Muscle layer of colon (tissue), 2 donors: ENCODE data around the gene UNK.
A peak's percentile ranks its signal among the peaks of the same experiment; 100 is the strongest.
"Not testable (repeated sequence)": the region's sequence is repeated elsewhere in the genome, so short reads cannot be mapped to it uniquely, and the experiment has no call there.

ENCODE experiments used
- H3K27ac ChIP-seq: one replicate; pipeline ENCODE4 v1.7.0; 2013; ENCODE audit warnings: low read depth, mild to moderate bottlenecking, low read length, moderate library complexity
- H3K27me3 ChIP-seq, 2 donors: one replicate each; pipeline ENCODE4 v1.7.0; 2013; ENCODE audit warnings: low read length in 2 of 2, mild to moderate bottlenecking in 2 of 2; ENCODE audit not compliant: insufficient read depth in 2 of 2, control insufficient read depth in 1 of 2
- H3K36me3 ChIP-seq: one replicate; pipeline ENCODE4 v1.7.0; 2013; ENCODE audit warnings: mild to moderate bottlenecking, low read length; ENCODE audit not compliant: insufficient read depth
- H3K4me1 ChIP-seq: one replicate; pipeline ENCODE4 v1.7.0; 2013; ENCODE audit warnings: mild to moderate bottlenecking, low read length; ENCODE audit not compliant: insufficient read depth
- H3K4me3 ChIP-seq, 2 donors: one replicate each; pipeline ENCODE4 v1.7.0; 2013; ENCODE audit warnings: low read length in 2 of 2, low read depth in 1 of 2, mild to moderate bottlenecking in 1 of 2, moderate library complexity in 1 of 2
- H3K9ac ChIP-seq: one replicate; pipeline ENCODE4 v1.7.0; 2013; ENCODE audit warnings: low read length
- H3K9me3 ChIP-seq: one replicate; pipeline ENCODE4 v1.7.0; 2013; ENCODE audit warnings: mild to moderate bottlenecking, low read length
- donor health status: abdominal sarcoma.
- donor health status: Adenocarcinoma of cecum.

UNK gene

GRCh38 chr17:75778066-75778860 lies 6.3 kb upstream of the UNK start:
- Histone ChIP-seq H3K27ac (peak overlapping the region; percentile 80), H3K36me3 (peaks cover 45% of the 10 kb centered on the region), H3K9ac (peak overlapping the region; percentile 84), H3K4me3 (peak overlapping the region; percentile 85 to 92), H3K4me1 (peaks cover 31% of the 10 kb centered on the region)
- H3K9me3 ChIP-seq, H3K27me3 ChIP-seq: not testable (repeated sequence)

- H3K36me3 ChIP-seq = peaks cover 44% of the 10 kb centered on the region
These were observed 5.8 kb upstream of the UNK start for GRCh38 chr17:75778861-75779249.

GRCh38 chr17:75779250-75779986 lies 5.2 kb upstream of the UNK start:
- Histone ChIP-seq H3K9me3 (no peaks in the 10 kb centered on the region), H3K27me3 (no peaks in the 10 kb centered on the region), H3K27ac (peak overlapping the region; percentile 80), H3K4me1 (peaks cover 42% of the 10 kb centered on the region), H3K36me3 (peaks cover 39% of the 10 kb centered on the region), H3K4me3 (peak overlapping the region; percentile 85 to 92), H3K9ac (peak overlapping the region; percentile 84)

More at GRCh38 chr17:75778861-75779249, 5.8 kb upstream of the UNK start:
- no peaks in the 10 kb centered on the region for H3K9me3 ChIP-seq
- H3K27me3 ChIP-seq = no peaks in the 10 kb centered on the region
- peak overlapping the region; percentile 80 for H3K27ac ChIP-seq
- peaks cover 37% of the 10 kb centered on the region for H3K4me1 ChIP-seq
- H3K9ac ChIP-seq = peak overlapping the region; percentile 84
- H3K4me3 ChIP-seq = peak overlapping the region; percentile 85 to 92

GRCh38 chr17:75779987-75780889 lies 4.4 kb upstream of the UNK start:
- H3K27me3 ChIP-seq = no peaks in the 10 kb centered on the region
- H3K9ac ChIP-seq = no peak overlapping the region
- H3K4me1 ChIP-seq = peaks cover 38% of the 10 kb centered on the region
- no peak overlapping the region for H3K4me3 ChIP-seq
- no peaks in the 10 kb centered on the region for H3K9me3 ChIP-seq
- peaks cover 31% of the 10 kb centered on the region for H3K36me3 ChIP-seq
- H3K27ac ChIP-seq = peak overlapping the region; percentile 8

GRCh38 chr17:75783069-75783783 lies 1.4 kb upstream of the UNK start:
- Histone ChIP-seq H3K27ac (peak overlapping the region; percentile 96), H3K9me3 (no peaks in the 10 kb centered on the region), H3K4me3 (no peak overlapping the region), H3K27me3 (no peaks in the 10 kb centered on the region), H3K9ac (no peak overlapping the region), H3K4me1 (peaks cover 39% of the 10 kb centered on the region), H3K36me3 (peaks cover 8% of the 10 kb centered on the region)

- Histone ChIP-seq H3K27ac (peak overlapping the region; percentile 96), H3K9me3 (no peaks in the 10 kb centered on the region), H3K27me3 (no peaks in the 10 kb centered on the region), H3K4me1 (peaks cover 39% of the 10 kb centered on the region), H3K36me3 (peaks cover under 1% of the 10 kb centered on the region), H3K4me3 (peak overlapping the region; percentile 4 to 57), H3K9ac (peak overlapping the region; percentile 77)
These were observed 668 bp upstream of the UNK start for GRCh38 chr17:75783803-75784472.

GRCh38 chr17:75785016-75785890 lies 647 bp downstream of the UNK start:
- no peaks in the 10 kb centered on the region for H3K27me3 ChIP-seq
- peak overlapping the region; percentile 81 for H3K9ac ChIP-seq
- H3K27ac ChIP-seq = peak overlapping the region; percentile 96
- H3K9me3 ChIP-seq = no peaks in the 10 kb centered on the region
- no peaks in the 10 kb centered on the region for H3K36me3 ChIP-seq
- H3K4me3 ChIP-seq = peak overlapping the region; percentile 57 to 88
- H3K4me1 ChIP-seq = peaks cover 39% of the 10 kb centered on the region

- H3K27me3 ChIP-seq = no peaks in the 10 kb centered on the region
- no peak overlapping the region for H3K27ac ChIP-seq
- no peak overlapping the region for H3K4me3 ChIP-seq
- H3K9ac ChIP-seq = no peak overlapping the region
- no peaks in the 10 kb centered on the region for H3K9me3 ChIP-seq
- peaks cover 14% of the 10 kb centered on the region for H3K4me1 ChIP-seq
- H3K36me3 ChIP-seq = peaks cover 15% of the 10 kb centered on the region
These were observed 6.6 kb downstream of the UNK start for GRCh38 chr17:75791254-75791653.

GRCh38 chr17:75793460-75793859 lies 8.9 kb downstream of the UNK start:
- Histone ChIP-seq H3K9ac (no peak overlapping the region), H3K27me3 (no peaks in the 10 kb centered on the region), H3K27ac (no peak overlapping the region), H3K9me3 (no peaks in the 10 kb centered on the region), H3K36me3 (peaks cover 25% of the 10 kb centered on the region), H3K4me3 (no peak overlapping the region), H3K4me1 (no peaks in the 10 kb centered on the region)
